T-helper 2 cell treated with Interferon-gamma antibody and Interleukin-4, amounts not matched to agents 5 μg/mL and 100 μg/mL, for 36 hours (primary cell): ENCODE results near the gene ADARB1.

Source experiments
- DNase-seq: peaks from one replicate; pipeline ENCODE4 v3.0.0; 2021; ENCODE audit warnings: low spot score
- H3K27ac Mint-ChIP-seq: one replicate; pipeline ENCODE4 v1.8.0; 2021; ENCODE audit warnings: mild to moderate bottlenecking, mixed read lengths
- H3K27me3 Mint-ChIP-seq: one replicate; pipeline ENCODE4 v1.8.0; 2021; ENCODE audit warnings: low read depth, mixed read lengths
- H3K36me3 Mint-ChIP-seq: one replicate; pipeline ENCODE4 v1.8.0; 2021; ENCODE audit warnings: low read depth, mixed read lengths
- H3K4me1 Mint-ChIP-seq: one replicate; pipeline ENCODE4 v1.8.0; 2021; ENCODE audit warnings: low read depth, mixed read lengths
- H3K4me3 Mint-ChIP-seq: one replicate; pipeline ENCODE4 v1.8.0; 2022; ENCODE audit warnings: mild to moderate bottlenecking, moderate library complexity, mixed read lengths
- H3K9me3 Mint-ChIP-seq: one replicate; pipeline ENCODE4 v1.8.0; 2021; ENCODE audit warnings: mixed read lengths

ADARB1 gene

DNA sequence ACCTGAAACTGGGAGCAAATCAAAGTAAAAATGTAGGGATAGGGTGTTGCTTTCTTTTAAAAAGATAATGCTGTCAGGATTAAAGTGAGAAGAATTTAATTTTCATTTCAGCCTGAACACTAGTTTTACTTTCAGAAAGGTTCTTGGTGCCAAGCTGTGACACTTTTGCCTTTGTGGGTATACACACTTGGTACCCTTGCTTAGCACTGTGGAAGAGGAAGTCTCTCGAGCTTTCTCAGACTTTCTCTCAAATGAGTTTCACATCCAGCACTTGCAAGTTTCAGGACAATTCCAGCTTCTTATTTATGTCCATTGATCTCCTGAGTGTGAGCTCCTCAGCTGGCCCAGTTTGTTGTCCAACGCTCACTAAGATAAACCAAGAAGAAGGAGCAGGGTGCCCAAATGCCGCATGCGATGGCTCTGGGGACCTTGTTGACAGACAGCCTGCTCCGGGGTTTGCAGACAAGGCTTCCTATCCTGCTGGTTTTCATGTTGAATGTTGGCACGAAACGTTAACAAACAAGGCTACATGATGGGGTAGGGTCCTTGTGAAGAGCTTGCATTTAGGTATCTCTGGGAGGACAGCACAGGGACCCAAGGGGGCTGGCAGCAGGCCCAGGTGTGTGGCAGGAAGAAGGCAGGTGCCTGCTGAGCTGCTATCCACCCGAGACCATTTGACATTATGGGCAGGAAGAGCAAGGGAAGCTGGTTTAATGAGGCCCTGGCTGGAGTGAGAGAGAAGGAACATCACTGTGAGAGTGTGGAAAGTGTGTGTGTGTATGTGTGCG is 133.7 kb downstream of the ADARB1 start:
- DNase-seq = no peak

DNA sequence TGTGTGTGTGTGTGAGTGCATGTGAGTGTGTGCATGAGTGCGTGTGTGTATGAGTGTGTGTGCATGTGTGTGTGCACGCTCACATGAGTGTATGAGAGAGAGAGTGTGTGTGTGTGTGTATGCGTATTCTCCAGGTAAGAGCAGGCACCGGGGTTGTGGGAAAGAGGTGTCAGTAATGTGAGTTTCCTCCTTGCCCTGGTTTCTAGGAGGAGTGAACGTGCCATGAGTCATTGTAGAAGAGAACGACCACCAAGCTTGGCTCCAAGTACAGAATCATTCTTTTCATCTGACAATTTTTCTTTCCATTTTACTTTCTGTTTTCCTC is 134.2 kb downstream of the ADARB1 start:
- peaks cover 46% of the 10 kb centered on the region for H3K36me3 Mint-ChIP-seq

More for the DNA sequence above, 133.7 kb downstream of the ADARB1 start:
- Mint-ChIP-seq H3K36me3 (peaks cover 48% of the 10 kb centered on the region), H3K27me3 (no peaks in the 10 kb centered on the region), H3K27ac (no peak overlapping the region), H3K4me3 (no peak overlapping the region), H3K9me3 (no peaks in the 10 kb centered on the region), H3K4me1 (peaks cover 16% of the 10 kb centered on the region)

DNA sequence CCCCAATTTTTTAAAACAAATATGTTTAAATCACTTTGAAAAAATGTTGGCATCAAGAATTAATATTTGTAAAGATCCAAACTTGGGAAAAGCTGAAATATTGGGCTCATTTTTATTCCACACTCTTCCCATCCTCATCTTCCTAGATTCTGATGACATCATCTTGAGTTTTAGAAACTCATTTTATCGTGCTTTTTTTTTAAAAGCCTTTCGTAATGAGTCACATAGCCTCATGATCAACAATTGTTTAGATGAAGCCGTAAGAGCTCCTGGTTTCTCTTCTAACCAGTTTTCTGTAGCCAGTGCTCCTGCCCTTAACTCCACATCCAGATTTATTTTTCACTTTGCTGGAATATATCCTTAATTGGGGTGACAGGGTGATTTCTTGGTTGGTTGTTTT is 134.7 kb downstream of the ADARB1 start:
- Mint-ChIP-seq H3K27me3 (no peaks in the 10 kb centered on the region), H3K27ac (peak overlapping the region; percentile 1), H3K36me3 (peaks cover 51% of the 10 kb centered on the region), H3K9me3 (no peaks in the 10 kb centered on the region), H3K4me1 (peaks cover 14% of the 10 kb centered on the region), H3K4me3 (no peak overlapping the region)
- DNase-seq = no peak

More for the DNA sequence above, 134.2 kb downstream of the ADARB1 start:
- DNase-seq = no peak
- Mint-ChIP-seq H3K27ac (no peak overlapping the region), H3K4me1 (peaks cover 16% of the 10 kb centered on the region), H3K9me3 (no peaks in the 10 kb centered on the region), H3K27me3 (no peaks in the 10 kb centered on the region), H3K4me3 (no peak overlapping the region)

DNA sequence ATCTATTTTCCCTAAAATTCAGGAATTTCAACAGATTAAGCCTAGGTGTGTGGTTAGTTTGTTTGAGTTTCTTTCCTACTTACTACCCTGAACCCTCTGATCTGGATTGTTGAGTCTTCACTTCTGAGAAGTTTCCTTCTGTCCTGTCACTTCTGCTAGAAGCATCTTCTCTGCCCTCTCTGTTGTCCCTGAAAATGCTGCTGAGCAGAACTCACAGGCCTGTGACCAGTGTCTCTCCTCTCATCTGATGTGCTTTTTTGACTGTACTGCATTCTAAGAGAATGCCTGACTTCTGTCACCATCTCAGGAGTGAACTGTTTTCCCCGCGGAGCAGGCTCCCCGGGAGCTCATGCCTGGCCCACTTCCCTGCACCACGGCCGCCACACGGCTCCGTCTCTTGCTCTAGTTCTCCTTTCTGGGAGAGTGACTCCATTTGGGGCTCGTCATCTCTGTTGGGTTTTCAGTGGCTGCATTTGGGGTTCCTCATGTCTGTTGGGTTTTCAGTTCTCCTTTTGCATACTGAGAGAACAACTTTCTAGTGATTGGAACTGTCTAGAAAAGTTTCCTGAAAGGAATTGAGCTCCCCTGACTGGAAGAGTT is 135.4 kb downstream of the ADARB1 start:
- peaks cover 52% of the 10 kb centered on the region for H3K36me3 Mint-ChIP-seq
- H3K27me3 Mint-ChIP-seq = no peaks in the 10 kb centered on the region
- H3K4me3 Mint-ChIP-seq = no peak overlapping the region
- no peaks in the 10 kb centered on the region for H3K9me3 Mint-ChIP-seq
- peaks cover 14% of the 10 kb centered on the region for H3K4me1 Mint-ChIP-seq
- DNase-seq = no peak
- H3K27ac Mint-ChIP-seq = peak overlapping the region; percentile 1

DNA sequence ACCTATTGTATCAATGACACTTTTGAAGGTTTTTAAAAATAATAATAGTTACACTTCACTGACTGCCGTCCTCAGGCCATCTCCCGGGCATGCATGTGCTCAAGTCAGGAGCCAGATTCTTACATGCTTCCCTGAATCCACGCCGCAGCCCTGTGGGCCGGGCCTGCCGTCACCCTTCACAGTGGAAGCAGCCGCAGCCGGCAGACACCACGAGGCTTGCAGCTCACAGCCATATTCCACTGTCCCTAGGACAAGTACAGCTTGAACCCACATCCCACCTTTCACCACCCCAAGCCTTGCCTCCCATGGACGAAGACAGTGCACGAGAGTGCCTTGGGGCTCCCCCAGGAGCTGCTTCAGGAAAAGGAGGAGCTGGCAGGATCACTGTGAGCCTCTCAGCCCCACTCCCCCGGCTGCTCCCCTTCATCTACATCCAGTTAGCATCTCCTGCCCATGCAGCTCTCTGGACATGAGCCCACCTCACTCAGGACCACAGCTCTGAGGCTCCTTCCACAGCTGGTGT is 136.1 kb downstream of the ADARB1 start:
- H3K9me3 Mint-ChIP-seq = no peaks in the 10 kb centered on the region
- peaks cover 54% of the 10 kb centered on the region for H3K36me3 Mint-ChIP-seq
- no peak overlapping the region for H3K27ac Mint-ChIP-seq
- no peak for DNase-seq
- no peaks in the 10 kb centered on the region for H3K27me3 Mint-ChIP-seq
- H3K4me3 Mint-ChIP-seq = no peak overlapping the region
- H3K4me1 Mint-ChIP-seq = peaks cover 14% of the 10 kb centered on the region

DNA sequence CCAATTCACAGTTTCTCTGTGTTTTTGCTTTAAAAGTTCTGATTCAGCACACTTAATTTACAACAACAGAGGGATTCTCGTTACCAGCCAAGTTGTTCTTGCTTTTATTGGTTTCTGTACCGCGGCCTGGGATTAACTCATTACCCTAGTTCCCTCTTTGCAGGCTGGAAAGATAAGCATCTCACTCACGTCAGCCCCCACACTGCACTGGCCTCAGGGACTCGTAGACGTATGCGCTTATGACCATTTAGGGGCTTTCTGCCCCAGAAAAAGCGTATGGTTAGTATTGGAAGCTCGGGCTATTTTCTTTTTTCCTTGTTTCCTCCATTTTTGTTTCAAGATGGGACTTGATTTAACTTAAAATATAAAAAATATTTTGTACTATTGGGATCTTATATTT is 137.3 kb downstream of the ADARB1 start:
- DNase-seq = no peak

DNA sequence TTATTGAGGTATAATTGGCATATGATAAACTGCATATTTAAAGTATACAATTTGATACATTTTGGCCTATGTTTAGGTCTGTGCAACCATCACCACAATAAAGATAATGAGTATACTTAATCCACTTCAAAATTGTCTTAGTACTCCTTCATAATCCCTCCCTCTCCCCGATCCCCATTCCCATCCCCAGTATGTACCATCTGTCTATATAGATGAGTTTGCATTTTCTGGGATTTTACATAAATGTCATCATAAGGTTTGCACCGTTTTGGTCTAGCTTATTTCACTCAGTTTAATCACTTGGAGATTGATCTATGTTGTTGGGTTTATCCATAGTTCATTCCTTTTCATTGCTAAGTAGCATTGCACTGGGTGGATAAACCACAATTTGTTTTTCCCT is 139.0 kb downstream of the ADARB1 start:
- Mint-ChIP-seq H3K4me3 (no peak overlapping the region), H3K27ac (no peak overlapping the region), H3K4me1 (peaks cover 17% of the 10 kb centered on the region), H3K27me3 (no peaks in the 10 kb centered on the region), H3K9me3 (peaks cover 24% of the 10 kb centered on the region), H3K36me3 (peaks cover 73% of the 10 kb centered on the region)
- no peak for DNase-seq

More for the DNA sequence above, 137.3 kb downstream of the ADARB1 start:
- no peaks in the 10 kb centered on the region for H3K27me3 Mint-ChIP-seq
- H3K9me3 Mint-ChIP-seq = peaks cover 8% of the 10 kb centered on the region
- H3K36me3 Mint-ChIP-seq = peaks cover 62% of the 10 kb centered on the region
- peaks cover 14% of the 10 kb centered on the region for H3K4me1 Mint-ChIP-seq
- no peak overlapping the region for H3K4me3 Mint-ChIP-seq
- H3K27ac Mint-ChIP-seq = no peak overlapping the region

DNA sequence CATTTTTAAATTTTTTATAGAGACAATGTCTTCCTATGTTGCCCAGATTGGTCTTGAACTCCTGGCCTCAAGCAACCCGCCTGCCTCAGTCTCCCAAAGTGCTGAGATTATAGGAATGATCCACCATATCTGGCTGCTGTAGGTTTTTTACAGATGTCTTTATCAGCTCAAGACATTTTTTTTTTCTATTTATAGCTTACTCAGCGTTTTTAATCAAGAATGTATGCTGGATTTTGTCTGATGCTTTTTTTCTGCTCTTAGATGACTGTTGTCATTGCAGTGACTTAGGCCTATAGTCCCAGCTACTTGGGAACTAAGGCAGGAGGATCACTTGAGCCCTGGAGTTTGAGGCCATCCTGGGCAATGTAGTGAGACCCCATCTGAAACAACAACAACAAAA is 140.8 kb downstream of the ADARB1 start:
- H3K36me3 Mint-ChIP-seq = peaks cover 64% of the 10 kb centered on the region
- H3K4me1 Mint-ChIP-seq = peaks cover 10% of the 10 kb centered on the region
- no peak overlapping the region for H3K27ac Mint-ChIP-seq
- H3K9me3 Mint-ChIP-seq = peaks cover 24% of the 10 kb centered on the region
- no peak overlapping the region for H3K4me3 Mint-ChIP-seq
- DNase-seq = no peak
- no peaks in the 10 kb centered on the region for H3K27me3 Mint-ChIP-seq

DNA sequence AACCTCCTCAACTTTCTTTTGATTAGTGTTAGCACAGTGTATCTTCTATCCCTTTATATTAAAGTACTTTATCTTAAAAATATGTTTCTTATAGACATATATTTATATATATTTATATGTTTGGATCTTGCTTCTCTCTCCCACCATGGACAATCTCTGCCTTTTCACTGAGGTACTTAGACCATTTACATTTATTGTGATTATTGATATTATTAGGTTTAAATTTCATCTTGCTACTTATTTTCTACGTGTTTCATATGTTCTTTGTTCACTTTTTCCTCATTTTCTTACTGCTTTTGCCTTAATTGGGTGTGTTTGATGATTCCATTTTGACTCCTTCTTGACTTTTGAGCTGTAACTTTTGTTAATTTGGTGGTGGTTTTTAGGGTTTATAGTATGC is 142.6 kb downstream of the ADARB1 start:
- Mint-ChIP-seq H3K4me3 (no peak overlapping the region), H3K9me3 (peaks cover 24% of the 10 kb centered on the region), H3K36me3 (peaks cover 66% of the 10 kb centered on the region), H3K27me3 (no peaks in the 10 kb centered on the region), H3K4me1 (peaks cover 10% of the 10 kb centered on the region), H3K27ac (no peak overlapping the region)
- no peak for DNase-seq

DNA sequence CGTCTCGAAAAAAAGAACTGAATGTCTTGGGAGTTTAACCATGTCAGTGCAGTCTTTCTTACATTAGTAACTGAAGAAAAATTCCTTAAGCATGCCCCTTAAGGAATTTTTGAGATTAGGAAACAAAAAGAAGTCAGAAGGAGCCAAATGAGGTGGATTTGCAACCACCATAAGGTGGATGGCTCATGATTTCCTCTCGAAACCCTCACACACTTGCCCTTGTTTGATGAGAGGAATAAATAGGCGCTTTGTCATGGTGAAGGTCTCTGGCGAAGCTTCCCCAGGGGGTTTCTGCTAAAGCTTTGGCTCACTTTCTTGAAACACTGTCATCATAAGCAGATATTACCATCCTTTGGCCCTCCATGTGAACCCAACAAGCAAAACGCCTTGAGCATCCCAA is 145.1 kb downstream of the ADARB1 start:
- no peak overlapping the region for H3K27ac Mint-ChIP-seq
- H3K36me3 Mint-ChIP-seq = peaks cover 61% of the 10 kb centered on the region
- no peaks in the 10 kb centered on the region for H3K27me3 Mint-ChIP-seq
- peaks cover 24% of the 10 kb centered on the region for H3K9me3 Mint-ChIP-seq
- no peak for DNase-seq
- no peak overlapping the region for H3K4me3 Mint-ChIP-seq
- peaks cover 11% of the 10 kb centered on the region for H3K4me1 Mint-ChIP-seq

DNA sequence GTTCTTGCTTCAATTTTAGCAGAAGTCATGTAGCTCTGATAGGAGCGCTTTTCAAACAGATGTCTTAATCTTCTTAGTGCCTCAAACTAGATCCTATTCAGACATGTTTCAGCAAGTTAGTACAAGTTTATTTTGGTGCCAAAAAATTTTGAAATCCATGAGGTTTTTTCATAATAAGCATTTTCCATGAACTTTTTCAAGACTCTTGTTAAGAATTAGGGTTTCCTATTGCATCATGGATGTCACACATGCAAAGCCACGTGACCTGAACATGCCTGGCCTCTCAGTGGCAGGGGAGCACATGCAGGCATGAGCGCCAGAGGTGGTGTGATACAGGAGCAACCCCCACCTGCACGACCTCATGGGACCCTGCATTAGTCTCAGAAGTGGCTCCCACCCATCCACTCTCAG is 145.7 kb downstream of the ADARB1 start:
- Mint-ChIP-seq H3K27ac (no peak overlapping the region), H3K4me1 (peaks cover 14% of the 10 kb centered on the region), H3K4me3 (no peak overlapping the region), H3K36me3 (peaks cover 55% of the 10 kb centered on the region), H3K27me3 (no peaks in the 10 kb centered on the region), H3K9me3 (peaks cover 24% of the 10 kb centered on the region)
- no peak for DNase-seq

DNA sequence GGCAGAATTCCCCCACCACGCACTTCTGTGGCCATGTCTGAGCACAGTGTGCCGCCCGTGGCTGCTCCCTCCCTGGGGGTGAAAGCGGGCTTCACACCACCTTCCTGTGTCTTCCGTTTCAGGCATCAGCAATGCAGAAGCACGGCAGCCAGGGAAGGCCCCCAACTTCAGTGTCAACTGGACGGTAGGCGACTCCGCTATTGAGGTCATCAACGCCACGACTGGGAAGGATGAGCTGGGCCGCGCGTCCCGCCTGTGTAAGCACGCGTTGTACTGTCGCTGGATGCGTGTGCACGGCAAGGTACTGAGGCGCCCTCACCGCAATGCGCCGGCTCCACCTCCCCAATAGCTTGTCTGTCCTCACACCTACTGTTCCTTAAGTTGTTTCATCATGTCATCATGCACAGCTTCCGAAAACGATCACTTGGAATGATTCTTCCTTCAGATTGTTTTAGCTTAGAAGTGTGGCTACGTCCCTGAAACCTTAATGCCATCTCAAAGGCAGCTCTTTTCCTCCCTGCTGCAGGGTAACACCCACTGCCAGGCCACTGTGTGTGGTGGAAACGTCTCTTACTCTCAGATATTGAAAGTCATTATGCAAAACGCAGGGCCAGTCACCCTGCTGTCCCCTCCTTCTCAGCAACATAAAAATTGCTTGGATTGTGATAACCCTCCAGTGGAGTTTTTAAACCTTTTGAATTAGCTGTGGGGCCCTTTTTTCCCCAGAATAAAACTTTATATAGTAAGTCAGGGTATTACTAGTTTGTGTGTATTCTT is 146.5 kb downstream of the ADARB1 start:
- H3K27ac Mint-ChIP-seq = no peak overlapping the region
- H3K4me3 Mint-ChIP-seq = no peak overlapping the region
- peaks cover 17% of the 10 kb centered on the region for H3K4me1 Mint-ChIP-seq
- peaks cover 23% of the 10 kb centered on the region for H3K9me3 Mint-ChIP-seq
- peaks cover 58% of the 10 kb centered on the region for H3K36me3 Mint-ChIP-seq
- no peaks in the 10 kb centered on the region for H3K27me3 Mint-ChIP-seq
- DNase-seq = no peak

DNA sequence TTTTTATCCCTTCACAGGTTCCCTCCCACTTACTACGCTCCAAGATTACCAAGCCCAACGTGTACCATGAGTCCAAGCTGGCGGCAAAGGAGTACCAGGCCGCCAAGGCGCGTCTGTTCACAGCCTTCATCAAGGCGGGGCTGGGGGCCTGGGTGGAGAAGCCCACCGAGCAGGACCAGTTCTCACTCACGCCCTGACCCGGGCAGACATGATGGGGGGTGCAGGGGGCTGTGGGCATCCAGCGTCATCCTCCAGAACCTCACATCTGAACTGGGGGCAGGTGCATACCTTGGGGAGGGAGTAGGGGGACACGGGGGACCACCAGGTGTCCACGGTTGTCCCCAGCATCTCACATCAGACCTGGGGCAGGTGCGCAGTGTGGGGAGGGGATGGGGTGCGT is 147.6 kb downstream of the ADARB1 start:
- peaks cover 52% of the 10 kb centered on the region for H3K36me3 Mint-ChIP-seq
- no peak for DNase-seq
- peaks cover 28% of the 10 kb centered on the region for H3K4me1 Mint-ChIP-seq
- no peak overlapping the region for H3K27ac Mint-ChIP-seq
- no peak overlapping the region for H3K4me3 Mint-ChIP-seq
- no peaks in the 10 kb centered on the region for H3K27me3 Mint-ChIP-seq
- peaks cover 12% of the 10 kb centered on the region for H3K9me3 Mint-ChIP-seq
